ENCODE data around the gene GSN.

The GSN gene

DNA sequence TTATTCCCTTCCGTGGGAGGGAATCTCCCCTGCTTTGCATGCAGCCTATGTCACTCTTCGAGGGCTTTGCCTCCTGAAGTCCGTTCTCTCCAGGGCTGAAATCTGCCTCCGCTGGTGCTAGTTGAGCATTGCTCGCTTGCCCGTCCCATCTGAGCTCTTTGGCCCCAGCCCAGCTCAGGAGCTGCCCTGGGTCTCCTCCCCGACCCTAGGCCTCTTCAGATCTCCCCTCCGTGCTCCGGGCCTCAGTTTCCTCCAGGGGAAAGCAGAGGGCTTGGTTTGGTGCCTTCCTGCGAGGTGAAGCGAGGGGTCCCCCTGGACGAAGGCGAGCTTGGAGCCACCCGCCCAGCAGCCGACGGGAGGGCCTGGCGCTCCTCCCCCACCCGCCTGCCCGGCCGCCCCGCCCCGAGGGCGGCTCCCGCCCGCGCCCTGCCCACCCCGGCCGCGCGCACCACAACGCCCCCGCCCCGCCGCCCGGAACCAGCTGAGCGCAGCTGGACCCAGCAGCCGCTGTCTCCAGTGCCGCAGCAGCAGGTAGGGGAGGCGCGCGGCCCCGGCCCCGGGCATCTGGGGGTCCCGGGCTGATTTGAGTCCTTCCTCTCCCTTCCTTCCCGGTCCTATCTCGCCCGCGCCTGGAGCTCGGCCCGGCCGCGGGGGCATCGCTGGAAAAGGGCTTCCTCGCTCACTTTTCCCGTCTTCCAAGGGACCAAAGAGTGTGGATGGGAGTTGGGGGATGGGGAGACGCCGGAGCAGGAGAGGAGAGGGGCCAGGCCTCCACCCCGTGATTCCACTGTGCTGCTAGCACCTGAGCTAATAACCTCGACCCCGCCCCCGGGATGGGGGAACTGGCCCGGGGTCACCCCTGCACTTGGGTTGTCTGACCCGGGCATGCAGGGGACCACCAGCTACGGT is at the start of gene GSN:
Gene GSN, plus strand, starts transcription at position 474 of the 909 bp plus-strand sequence. CDS start 33,810 bp downstream, outside the sequence.
- H3K27me3 ChIP-seq = no peaks in the 10 kb centered on the region
- TF ChIP-seq, protein P1, sequence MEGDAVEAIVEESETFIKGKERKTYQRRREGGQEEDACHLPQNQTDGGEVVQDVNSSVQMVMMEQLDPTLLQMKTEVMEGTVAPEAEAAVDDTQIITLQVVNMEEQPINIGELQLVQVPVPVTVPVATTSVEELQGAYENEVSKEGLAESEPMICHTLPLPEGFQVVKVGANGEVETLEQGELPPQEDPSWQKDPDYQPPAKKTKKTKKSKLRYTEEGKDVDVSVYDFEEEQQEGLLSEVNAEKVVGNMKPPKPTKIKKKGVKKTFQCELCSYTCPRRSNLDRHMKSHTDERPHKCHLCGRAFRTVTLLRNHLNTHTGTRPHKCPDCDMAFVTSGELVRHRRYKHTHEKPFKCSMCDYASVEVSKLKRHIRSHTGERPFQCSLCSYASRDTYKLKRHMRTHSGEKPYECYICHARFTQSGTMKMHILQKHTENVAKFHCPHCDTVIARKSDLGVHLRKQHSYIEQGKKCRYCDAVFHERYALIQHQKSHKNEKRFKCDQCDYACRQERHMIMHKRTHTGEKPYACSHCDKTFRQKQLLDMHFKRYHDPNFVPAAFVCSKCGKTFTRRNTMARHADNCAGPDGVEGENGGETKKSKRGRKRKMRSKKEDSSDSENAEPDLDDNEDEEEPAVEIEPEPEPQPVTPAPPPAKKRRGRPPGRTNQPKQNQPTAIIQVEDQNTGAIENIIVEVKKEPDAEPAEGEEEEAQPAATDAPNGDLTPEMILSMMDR (IDR thresholded peaks at IDR 0.05) = peak; percentile 16
- H3K4me3 ChIP-seq (ENCODE audit: low read depth in 1 of 2, low read length in 1 of 2) = peak within 1 kb of the TSS; percentile 95
- peak within 1 kb of the TSS; percentile 85 for H3K27ac ChIP-seq
- H3K4me1 ChIP-seq (ENCODE audit: control insufficient read depth in 1 of 2, insufficient read depth in 1 of 2, low read depth in 1 of 2, low read length in 1 of 2) = peaks cover 92 to 93% of the 10 kb centered on the region in 2 experiments
- H3K9me3 ChIP-seq = no peaks in the 10 kb centered on the region
- no peaks in the 10 kb centered on the region for H3K36me3 ChIP-seq

DNA sequence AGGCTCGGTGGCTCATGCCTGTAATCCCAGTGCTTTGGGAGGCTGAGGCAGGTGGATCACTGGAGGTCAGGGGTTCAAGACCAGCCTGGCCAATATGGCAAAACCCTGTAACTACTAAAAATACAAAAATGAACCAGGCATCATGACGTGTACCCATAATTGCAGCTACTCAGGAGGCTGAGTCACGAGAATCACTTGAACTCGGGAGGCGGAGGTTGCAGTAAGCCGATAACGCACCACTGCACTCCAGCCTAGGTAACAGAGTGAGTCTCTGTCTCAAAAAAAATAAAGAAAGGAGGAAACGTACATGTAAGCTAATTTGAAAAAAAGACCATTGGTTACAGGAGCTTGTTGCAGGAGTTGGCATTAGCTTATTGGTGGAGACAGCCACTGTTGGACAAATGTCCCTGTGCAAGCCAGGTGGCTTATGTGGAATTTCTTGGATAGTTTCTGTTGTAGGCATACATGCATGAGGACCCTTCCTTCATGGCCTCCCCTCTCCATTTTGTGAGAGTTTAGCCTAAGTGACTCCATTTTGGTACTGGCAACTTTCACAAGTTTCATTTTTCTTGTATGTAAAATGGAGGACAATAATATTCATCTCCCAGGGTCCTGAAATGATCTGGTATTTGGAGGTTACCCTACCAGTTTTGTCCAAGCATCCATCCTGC is 49.5 kb upstream of the GSN start:
- H3K36me3 ChIP-seq = no peaks in the 10 kb centered on the region
- no peak overlapping the region for H3K27ac ChIP-seq
- TF ChIP-seq, protein P1 (IDR thresholded peaks at IDR 0.05) = no peak
- H3K4me3 ChIP-seq (ENCODE audit: low read depth in 1 of 2, low read length in 1 of 2) = no peak overlapping the region
- no peaks in the 10 kb centered on the region for H3K9me3 ChIP-seq
- H3K4me1 ChIP-seq (ENCODE audit: control insufficient read depth in 1 of 2, insufficient read depth in 1 of 2, low read depth in 1 of 2, low read length in 1 of 2) = peaks cover 32 to 43% of the 10 kb centered on the region in 2 experiments
- no peaks in the 10 kb centered on the region for H3K27me3 ChIP-seq

DNA sequence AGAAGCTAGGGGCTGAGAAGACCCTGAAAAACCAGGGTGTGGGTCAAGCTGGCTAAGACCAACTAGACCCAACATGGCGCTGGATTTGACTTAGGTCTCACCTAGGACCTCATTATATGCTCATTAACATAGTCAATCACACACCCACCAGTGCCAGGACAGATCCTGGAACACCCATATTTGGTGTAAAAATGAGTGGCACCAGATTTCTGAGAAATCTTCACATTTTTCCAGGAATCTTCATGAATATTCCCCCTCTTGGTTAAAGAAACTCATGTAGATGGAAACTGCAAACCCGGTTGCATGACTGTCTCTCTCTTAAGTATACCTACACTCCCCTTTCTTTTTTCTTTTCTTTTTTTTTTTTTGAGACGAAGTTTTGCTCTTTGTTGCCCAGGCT is 48.4 kb upstream of the GSN start:
- no peaks in the 10 kb centered on the region for H3K36me3 ChIP-seq
- TF ChIP-seq, protein P1 (IDR thresholded peaks at IDR 0.05) = no peak

DNA sequence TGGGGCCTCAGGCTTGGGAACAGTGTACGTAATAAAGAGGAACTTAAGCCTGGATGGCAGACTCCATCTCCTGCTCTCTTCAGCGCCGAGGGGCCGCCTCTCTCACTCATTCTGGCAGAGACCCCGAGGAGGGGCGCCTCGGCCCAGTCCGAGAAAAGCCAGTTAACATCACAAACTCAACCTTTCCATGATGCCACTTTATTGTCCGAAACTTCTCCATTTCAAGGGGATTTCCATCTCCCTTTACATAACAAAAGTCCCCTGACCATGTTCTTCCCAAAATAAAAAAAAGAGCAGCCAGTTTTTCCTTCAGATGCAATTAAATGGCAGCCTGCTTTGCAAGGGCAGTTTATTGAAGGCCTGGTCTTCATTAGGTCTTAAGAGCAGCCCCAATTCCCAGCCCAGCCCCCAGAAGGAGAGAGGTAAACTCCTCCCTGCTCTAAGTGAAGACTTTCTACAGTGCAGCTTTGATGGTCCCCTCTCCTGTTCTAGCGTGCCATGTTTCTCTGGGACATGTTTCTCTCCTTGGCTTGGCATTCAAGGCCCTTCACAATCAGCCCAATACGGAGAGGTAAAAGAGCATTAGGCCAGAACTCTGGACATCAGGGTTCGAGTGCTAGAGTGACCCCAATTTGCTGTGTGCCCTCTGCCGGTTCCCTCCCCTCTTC is 46.8 kb upstream of the GSN start:
- Histone ChIP-seq H3K27me3 (no peaks in the 10 kb centered on the region), H3K27ac (peak overlapping the region; percentile 5), H3K4me3 (ENCODE audit: low read depth in 1 of 2, low read length in 1 of 2) (peak overlapping the region in 1 of 2 experiments; percentile 28), H3K9me3 (no peaks in the 10 kb centered on the region), H3K36me3 (no peaks in the 10 kb centered on the region), H3K4me1 (ENCODE audit: control insufficient read depth in 1 of 2, insufficient read depth in 1 of 2, low read depth in 1 of 2, low read length in 1 of 2) (peaks cover 19 to 33% of the 10 kb centered on the region in 2 experiments)
- TF ChIP-seq, protein P1 (IDR thresholded peaks at IDR 0.05) = no peak

More for the DNA sequence above, 48.4 kb upstream of the GSN start:
- H3K9me3 ChIP-seq = no peaks in the 10 kb centered on the region
- H3K4me1 ChIP-seq (ENCODE audit: control insufficient read depth in 1 of 2, insufficient read depth in 1 of 2, low read depth in 1 of 2, low read length in 1 of 2) = peaks cover 27 to 38% of the 10 kb centered on the region in 2 experiments
- no peak overlapping the region for H3K4me3 ChIP-seq (ENCODE audit: low read depth in 1 of 2, low read length in 1 of 2)
- H3K27me3 ChIP-seq = no peaks in the 10 kb centered on the region
- no peak overlapping the region for H3K27ac ChIP-seq

DNA sequence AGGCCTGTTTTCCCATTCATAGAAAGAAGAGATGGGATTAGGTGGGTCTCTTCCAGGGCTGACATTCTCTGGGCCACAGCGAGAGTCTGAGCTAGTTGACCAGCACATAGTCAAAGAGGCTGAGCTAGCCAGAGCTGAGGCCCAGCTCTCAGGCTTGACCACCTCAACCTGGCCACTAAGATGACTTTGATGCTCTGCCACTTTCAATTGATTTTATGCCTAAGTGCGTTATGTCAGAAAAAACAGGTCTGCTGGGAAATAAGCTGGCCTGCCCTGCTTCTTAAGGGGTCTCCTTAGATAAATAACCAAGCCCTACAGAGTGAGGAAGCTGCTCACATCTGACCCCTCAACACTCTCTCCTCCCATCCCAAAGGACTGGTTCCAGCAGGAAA is 46.3 kb upstream of the GSN start:
- peaks cover 14 to 28% of the 10 kb centered on the region in 2 experiments for H3K4me1 ChIP-seq (ENCODE audit: control insufficient read depth in 1 of 2, insufficient read depth in 1 of 2, low read depth in 1 of 2, low read length in 1 of 2)
- H3K27me3 ChIP-seq = no peaks in the 10 kb centered on the region
- TF ChIP-seq, protein P1 (IDR thresholded peaks at IDR 0.05) = no peak
- H3K27ac ChIP-seq = peak overlapping the region; percentile 5
- no peaks in the 10 kb centered on the region for H3K9me3 ChIP-seq
- no peaks in the 10 kb centered on the region for H3K36me3 ChIP-seq
- no peak overlapping the region for H3K4me3 ChIP-seq (ENCODE audit: low read depth in 1 of 2, low read length in 1 of 2)

Measured in neutrophil (primary cell).